Measurements from ENCODE around the gene ATOSB. TPM values are rescaled to one million over a fixed set of nuclear protein-coding genes. Genes with fewer than 3 reads are reported as not detected.

The ATOSB gene
- total and polyA plus RNA-seq, 9 of the 15 experiments (the other 6 are each of a cell fraction or from before 2014, with no cell fraction given) = 0.45 to 8.0 (median 4.2) TPM

DNA sequence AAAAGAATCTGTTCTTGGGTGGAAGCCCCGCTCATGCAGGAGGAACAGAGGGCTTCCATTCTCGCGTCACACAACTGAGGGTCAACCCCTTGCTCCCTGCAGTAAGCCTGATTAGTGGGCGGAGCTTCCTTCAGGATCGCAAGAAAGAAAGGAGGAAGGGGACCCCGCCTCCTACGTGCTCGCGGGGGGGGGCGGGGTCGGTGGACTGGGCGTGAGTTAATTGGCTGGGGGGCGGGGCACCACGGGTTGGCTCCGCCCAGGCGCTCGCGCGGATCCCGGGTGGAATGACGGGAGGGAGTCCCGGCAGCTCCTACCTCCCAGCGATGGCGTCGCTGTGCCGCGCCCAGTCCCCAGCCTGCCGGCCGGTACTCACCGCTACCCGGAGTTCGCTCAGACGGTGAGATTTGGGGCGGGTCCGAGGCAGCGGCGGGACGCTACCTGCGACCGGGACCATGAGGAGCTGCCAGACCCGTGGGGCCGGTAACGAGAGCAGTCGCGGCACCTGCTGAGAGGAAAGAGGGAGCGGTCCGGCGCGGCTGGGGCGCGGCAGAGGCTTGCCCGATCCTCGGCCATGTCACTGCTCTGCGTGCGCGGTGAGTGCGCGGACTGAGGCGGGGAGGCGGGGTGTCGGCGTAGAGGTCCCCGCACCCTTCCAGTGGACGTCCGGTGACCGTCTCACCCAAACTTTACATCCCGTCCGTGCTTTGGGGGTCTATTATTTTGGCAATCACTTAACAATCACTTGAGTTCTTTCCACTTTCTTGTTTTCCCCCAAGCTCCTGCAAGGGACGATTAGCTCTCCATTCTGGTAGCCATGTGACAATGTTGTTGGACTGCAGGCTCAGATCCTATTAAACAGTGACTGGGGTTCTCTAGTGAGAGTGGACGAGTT, 46.3 kb upstream of the ATOSB start, which contains the start of gene UNC13B (continued):
- TF ChIP-seq, protein P1, sequence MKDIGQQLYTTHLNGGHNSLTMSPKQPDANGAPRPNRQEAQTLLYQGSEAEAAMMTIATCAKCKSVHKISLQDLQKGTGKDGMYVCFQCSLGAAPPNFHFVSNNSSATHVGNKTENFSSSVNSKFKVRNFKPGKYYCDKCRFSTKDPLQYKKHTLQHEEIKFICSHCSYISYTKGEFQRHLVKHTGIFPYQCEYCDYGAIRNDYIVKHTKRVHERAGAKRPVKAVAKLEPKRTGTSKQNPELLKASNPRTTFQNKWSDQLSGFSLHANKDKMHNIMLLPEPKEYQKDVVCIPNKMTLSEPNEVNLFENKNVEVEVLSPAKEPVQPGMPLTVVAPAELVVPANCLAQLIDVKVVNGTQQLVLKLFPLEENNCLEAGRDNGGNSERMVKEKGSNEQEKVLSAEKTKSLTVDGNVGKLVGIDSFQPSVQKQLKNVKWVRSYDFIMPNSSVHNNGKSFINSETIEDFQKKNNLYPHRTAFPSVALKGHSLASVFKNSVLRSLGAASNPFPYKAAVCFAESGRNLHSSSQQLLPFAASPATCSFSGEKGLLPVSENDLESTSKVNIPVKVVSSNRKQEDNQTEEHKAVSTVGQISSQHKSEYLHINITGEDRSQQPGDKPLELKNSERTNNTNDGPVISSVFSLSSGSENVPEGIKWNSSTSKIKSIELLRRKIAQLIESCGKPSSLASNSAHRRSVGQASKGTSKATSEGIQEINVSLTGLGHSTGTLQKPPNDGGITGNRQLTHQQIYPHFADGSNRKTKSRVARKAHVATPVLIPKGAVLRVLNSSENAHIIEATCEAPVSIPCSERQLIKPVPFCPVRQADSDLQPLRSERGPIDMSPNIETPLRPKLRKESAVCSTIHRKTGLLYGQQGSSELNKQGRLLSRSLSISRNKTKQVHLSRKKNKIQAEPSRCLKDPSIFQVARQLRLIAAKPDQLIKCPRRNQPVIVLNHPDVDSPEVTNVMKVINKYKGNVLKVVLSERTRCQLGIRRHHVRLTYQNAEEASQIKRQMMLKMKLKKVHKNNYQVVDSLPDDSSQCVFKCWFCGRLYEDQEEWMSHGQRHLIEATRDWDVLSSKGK (CRISPR knock-in tag; IDR thresholded peaks at IDR 0.05) = no peak
- TF ChIP-seq, protein P2, sequence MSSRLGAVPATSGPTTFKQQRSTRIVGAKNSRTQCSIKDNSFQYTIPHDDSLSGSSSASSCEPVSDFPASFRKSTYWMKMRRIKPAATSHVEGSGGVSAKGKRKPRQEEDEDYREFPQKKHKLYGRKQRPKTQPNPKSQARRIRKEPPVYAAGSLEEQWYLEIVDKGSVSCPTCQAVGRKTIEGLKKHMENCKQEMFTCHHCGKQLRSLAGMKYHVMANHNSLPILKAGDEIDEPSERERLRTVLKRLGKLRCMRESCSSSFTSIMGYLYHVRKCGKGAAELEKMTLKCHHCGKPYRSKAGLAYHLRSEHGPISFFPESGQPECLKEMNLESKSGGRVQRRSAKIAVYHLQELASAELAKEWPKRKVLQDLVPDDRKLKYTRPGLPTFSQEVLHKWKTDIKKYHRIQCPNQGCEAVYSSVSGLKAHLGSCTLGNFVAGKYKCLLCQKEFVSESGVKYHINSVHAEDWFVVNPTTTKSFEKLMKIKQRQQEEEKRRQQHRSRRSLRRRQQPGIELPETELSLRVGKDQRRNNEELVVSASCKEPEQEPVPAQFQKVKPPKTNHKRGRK (tag; IDR thresholded peaks at IDR 0.05) = no peak
- TF ChIP-seq ZBTB33 (CRISPR knock-in tag; IDR thresholded peaks at IDR 0.05) (no peak), NUFIP1 (IDR thresholded peaks at IDR 0.05; ENCODE audit: partially characterized antibody) (no peak), RBFOX2 (IDR thresholded peaks at IDR 0.05; ENCODE audit: low read depth, low read length) (peak; percentile 88), PURB (CRISPR knock-in tag; IDR thresholded peaks at IDR 0.05; ENCODE audit: low read depth) (no peak), CEBPB (tag; IDR thresholded peaks at IDR 0.05) (no peak), TAF1 (IDR thresholded peaks at IDR 0.05; ENCODE audit: control insufficient read depth, extremely low read depth, insufficient read depth, low read length, severe bottlenecking) (peak; percentile 23), ZNF699 (CRISPR knock-in tag; IDR thresholded peaks at IDR 0.05; ENCODE audit: insufficient replicate concordance) (no peak), TSHZ1 (CRISPR knock-in tag; IDR thresholded peaks at IDR 0.05) (no peak), RBM15 (IDR thresholded peaks at IDR 0.05; ENCODE audit: insufficient read depth, low read length) (no peak), PHB (CRISPR knock-in tag; IDR thresholded peaks at IDR 0.05) (no peak)
- TF ChIP-seq, protein P3, sequence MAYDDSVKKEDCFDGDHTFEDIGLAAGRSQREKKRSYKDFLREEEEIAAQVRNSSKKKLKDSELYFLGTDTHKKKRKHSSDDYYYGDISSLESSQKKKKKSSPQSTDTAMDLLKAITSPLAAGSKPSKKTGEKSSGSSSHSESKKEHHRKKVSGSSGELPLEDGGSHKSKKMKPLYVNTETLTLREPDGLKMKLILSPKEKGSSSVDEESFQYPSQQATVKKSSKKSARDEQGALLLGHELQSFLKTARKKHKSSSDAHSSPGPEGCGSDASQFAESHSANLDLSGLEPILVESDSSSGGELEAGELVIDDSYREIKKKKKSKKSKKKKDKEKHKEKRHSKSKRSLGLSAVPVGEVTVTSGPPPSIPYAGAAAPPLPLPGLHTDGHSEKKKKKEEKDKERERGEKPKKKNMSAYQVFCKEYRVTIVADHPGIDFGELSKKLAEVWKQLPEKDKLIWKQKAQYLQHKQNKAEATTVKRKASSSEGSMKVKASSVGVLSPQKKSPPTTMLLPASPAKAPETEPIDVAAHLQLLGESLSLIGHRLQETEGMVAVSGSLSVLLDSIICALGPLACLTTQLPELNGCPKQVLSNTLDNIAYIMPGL (CRISPR knock-in tag; IDR thresholded peaks at IDR 0.05) = no peak
